Measurements from ENCODE around the gene SAP30L.

The SAP30L gene

GRCh38 chr5:154437281-154437965 is 8.4 kb upstream of the SAP30L start:
- H3K9me3 ChIP-seq (ENCODE audit: insufficient read depth, low read length) = no peaks in the 10 kb centered on the region; the same call in 1 of the 2 replicates
- H3K4me1 ChIP-seq (ENCODE audit: insufficient read depth, insufficient read length) = no peaks in the 10 kb centered on the region
- no peak overlapping the region for H3K4me3 ChIP-seq (ENCODE audit: insufficient read length, low read depth)
- no peaks in the 10 kb centered on the region for H3K27me3 ChIP-seq (ENCODE audit: insufficient read depth, insufficient read length)
- TF ChIP-seq ZNF274 (IDR thresholded peaks at IDR 0.05; ENCODE audit: low read depth, low read length) = no peak
- TF ChIP-seq YY1 (IDR thresholded peaks at IDR 0.05; ENCODE audit: insufficient read depth, insufficient read length) = no peak
- no peak for TF ChIP-seq SUZ12 (IDR thresholded peaks at IDR 0.05; ENCODE audit: extremely low read depth, insufficient read depth, insufficient read length)
- H3K9ac ChIP-seq (ENCODE audit: insufficient read length, low read depth) = no peak overlapping the region
- DNase-seq (ENCODE audit: low read depth, low spot score) = no peak
- H3K36me3 ChIP-seq (ENCODE audit: insufficient read depth, insufficient read length, low read length) = peaks cover 37% of the 10 kb centered on the region

DNA sequence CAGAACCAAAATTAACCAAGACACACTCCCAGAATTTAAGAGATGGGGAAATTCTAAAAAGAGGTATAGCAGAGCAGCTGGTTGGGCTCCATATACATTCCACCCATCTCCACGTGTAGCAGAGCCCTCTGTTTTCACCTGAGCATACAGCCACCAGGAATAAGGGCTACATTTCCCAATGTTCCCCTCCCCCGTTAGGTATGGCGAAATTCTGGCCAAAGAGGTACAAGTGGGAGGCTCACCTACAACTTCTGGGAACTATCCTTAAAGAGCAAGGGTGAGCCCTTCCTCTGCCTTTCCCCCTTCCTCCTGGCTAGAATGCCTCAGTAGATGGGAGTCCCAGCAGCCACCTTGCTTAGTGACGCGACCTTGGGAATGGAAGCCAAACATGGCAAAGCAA is 5.3 kb upstream of the SAP30L start:
- H3K36me3 ChIP-seq (ENCODE audit: insufficient read depth, insufficient read length, low read length) = peaks cover 43% of the 10 kb centered on the region
- TF ChIP-seq YY1 (IDR thresholded peaks at IDR 0.05; ENCODE audit: insufficient read depth, insufficient read length) (no peak), ZNF274 (IDR thresholded peaks at IDR 0.05; ENCODE audit: low read depth, low read length) (no peak), SUZ12 (IDR thresholded peaks at IDR 0.05; ENCODE audit: extremely low read depth, insufficient read depth, insufficient read length) (no peak)
- DNase-seq (ENCODE audit: low read depth, low spot score) = no peak

DNA sequence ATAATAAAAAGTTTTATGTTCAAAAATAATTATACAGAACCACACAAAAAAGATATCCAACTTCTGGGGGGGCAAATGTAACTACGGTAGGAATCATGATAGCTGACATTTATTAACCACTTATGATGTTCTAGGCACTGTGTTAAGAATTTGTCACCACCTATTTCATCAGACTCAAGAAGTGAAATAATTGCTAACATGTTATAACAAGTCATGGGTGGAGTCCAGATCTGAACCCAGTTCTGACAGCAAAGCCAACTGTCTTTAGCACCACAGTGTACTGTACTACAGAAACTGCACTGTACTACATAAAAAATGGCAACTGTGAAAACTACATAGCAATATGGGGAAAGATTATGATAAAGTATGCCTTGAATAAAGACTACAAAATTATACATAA is 3.0 kb upstream of the SAP30L start:
- H3K4me3 ChIP-seq (ENCODE audit: insufficient read length, low read depth) = no peak overlapping the region
- no peak for DNase-seq (ENCODE audit: low read depth, low spot score)
- H3K36me3 ChIP-seq (ENCODE audit: insufficient read depth, insufficient read length, low read length) = peaks cover 31% of the 10 kb centered on the region
- H3K4me1 ChIP-seq (ENCODE audit: insufficient read depth, insufficient read length) = no peaks in the 10 kb centered on the region
- H3K9ac ChIP-seq (ENCODE audit: insufficient read length, low read depth) = no peak overlapping the region
- peaks cover 11% of the 10 kb centered on the region for H3K27me3 ChIP-seq (ENCODE audit: insufficient read depth, insufficient read length)
- H3K9me3 ChIP-seq (ENCODE audit: insufficient read depth, low read length) = no peaks in the 10 kb centered on the region
- TF ChIP-seq YY1 (IDR thresholded peaks at IDR 0.05; ENCODE audit: insufficient read depth, insufficient read length) (no peak), SUZ12 (IDR thresholded peaks at IDR 0.05; ENCODE audit: extremely low read depth, insufficient read depth, insufficient read length) (no peak), ZNF274 (IDR thresholded peaks at IDR 0.05; ENCODE audit: low read depth, low read length) (no peak)

More for the DNA sequence above, 5.3 kb upstream of the SAP30L start:
- peaks cover 11% of the 10 kb centered on the region for H3K27me3 ChIP-seq (ENCODE audit: insufficient read depth, insufficient read length)
- no peaks in the 10 kb centered on the region; the same call in 1 of the 2 replicates for H3K9me3 ChIP-seq (ENCODE audit: insufficient read depth, low read length)
- no peaks in the 10 kb centered on the region for H3K4me1 ChIP-seq (ENCODE audit: insufficient read depth, insufficient read length)
- no peak overlapping the region for H3K9ac ChIP-seq (ENCODE audit: insufficient read length, low read depth)
- H3K4me3 ChIP-seq (ENCODE audit: insufficient read length, low read depth) = no peak overlapping the region

- Histone ChIP-seq H3K27me3 (ENCODE audit: insufficient read depth, insufficient read length) (peaks cover 11% of the 10 kb centered on the region), H3K9ac (ENCODE audit: insufficient read length, low read depth) (peak overlapping the region; percentile 78), H3K4me1 (ENCODE audit: insufficient read depth, insufficient read length) (no peaks in the 10 kb centered on the region), H3K4me3 (ENCODE audit: insufficient read length, low read depth) (peak overlapping the region; percentile 79), H3K36me3 (ENCODE audit: insufficient read depth, insufficient read length, low read length) (peaks cover 35% of the 10 kb centered on the region), H3K9me3 (ENCODE audit: insufficient read depth, low read length) (no peaks in the 10 kb centered on the region)
- no peak for DNase-seq (ENCODE audit: low read depth, low spot score)
- no peak for TF ChIP-seq SUZ12 (IDR thresholded peaks at IDR 0.05; ENCODE audit: extremely low read depth, insufficient read depth, insufficient read length)
- TF ChIP-seq YY1 (IDR thresholded peaks at IDR 0.05; ENCODE audit: insufficient read depth, insufficient read length) = no peak
- TF ChIP-seq ZNF274 (IDR thresholded peaks at IDR 0.05; ENCODE audit: low read depth, low read length) = no peak
Observed at GRCh38 chr5:154444556-154445421, 1.0 kb upstream of the SAP30L start.

GRCh38 chr5:154446195-154447088 is 645 bp downstream of the SAP30L start:
- H3K36me3 ChIP-seq (ENCODE audit: insufficient read depth, insufficient read length, low read length) = peaks cover 35% of the 10 kb centered on the region
- H3K27me3 ChIP-seq (ENCODE audit: insufficient read depth, insufficient read length) = peaks cover 11% of the 10 kb centered on the region
- TF ChIP-seq SUZ12 (IDR thresholded peaks at IDR 0.05; ENCODE audit: extremely low read depth, insufficient read depth, insufficient read length) (no peak), YY1 (IDR thresholded peaks at IDR 0.05; ENCODE audit: insufficient read depth, insufficient read length) (no peak), ZNF274 (IDR thresholded peaks at IDR 0.05; ENCODE audit: low read depth, low read length) (no peak)
- DNase-seq (ENCODE audit: low read depth, low spot score) = no peak
- H3K9ac ChIP-seq (ENCODE audit: insufficient read length, low read depth) = peak overlapping the region; percentile 72
- peak overlapping the region; percentile 79 for H3K4me3 ChIP-seq (ENCODE audit: insufficient read length, low read depth)
- H3K9me3 ChIP-seq (ENCODE audit: insufficient read depth, low read length) = no peaks in the 10 kb centered on the region
- no peaks in the 10 kb centered on the region for H3K4me1 ChIP-seq (ENCODE audit: insufficient read depth, insufficient read length)

DNA sequence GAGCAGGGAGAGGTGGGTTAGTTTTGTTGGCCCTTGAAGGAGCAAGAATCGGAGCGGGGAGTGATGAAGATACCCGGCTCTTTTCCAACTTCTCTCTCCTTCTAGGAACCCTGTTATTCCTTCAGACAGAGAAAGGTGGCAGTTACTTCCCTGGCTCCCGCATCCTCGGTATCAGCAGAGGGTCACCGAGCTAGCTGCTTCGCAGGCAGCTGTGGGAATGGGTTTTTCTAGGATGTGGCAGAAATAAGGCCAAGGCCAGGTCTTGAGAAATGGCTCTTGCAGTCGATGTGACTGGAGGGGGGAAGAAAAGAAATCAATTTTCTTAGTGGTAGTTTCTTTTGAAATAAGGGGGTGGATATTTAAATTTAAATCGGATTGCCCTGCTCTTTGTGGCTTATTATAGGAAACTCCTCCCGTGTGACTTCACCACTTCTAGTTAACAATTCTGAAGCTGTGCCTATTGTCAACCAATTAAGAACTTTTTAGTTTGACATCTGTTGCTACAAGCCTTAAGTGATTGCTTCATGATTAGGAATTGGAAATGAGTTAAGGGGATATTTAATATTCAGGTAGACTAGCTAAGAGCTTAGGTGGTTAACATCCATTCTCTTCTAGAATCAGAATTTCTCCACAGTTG is 1.4 kb downstream of the SAP30L start:
- DNase-seq (ENCODE audit: low read depth, low spot score) = no peak
- peaks cover 35% of the 10 kb centered on the region for H3K36me3 ChIP-seq (ENCODE audit: insufficient read depth, insufficient read length, low read length)
- H3K9me3 ChIP-seq (ENCODE audit: insufficient read depth, low read length) = no peaks in the 10 kb centered on the region
- peaks cover 11% of the 10 kb centered on the region for H3K27me3 ChIP-seq (ENCODE audit: insufficient read depth, insufficient read length)
- no peaks in the 10 kb centered on the region for H3K4me1 ChIP-seq (ENCODE audit: insufficient read depth, insufficient read length)
- peak overlapping the region; percentile 79 for H3K4me3 ChIP-seq (ENCODE audit: insufficient read length, low read depth)
- peak overlapping the region; percentile 72 for H3K9ac ChIP-seq (ENCODE audit: insufficient read length, low read depth)
- no peak for TF ChIP-seq ZNF274 (IDR thresholded peaks at IDR 0.05; ENCODE audit: low read depth, low read length)
- no peak for TF ChIP-seq YY1 (IDR thresholded peaks at IDR 0.05; ENCODE audit: insufficient read depth, insufficient read length)
- no peak for TF ChIP-seq SUZ12 (IDR thresholded peaks at IDR 0.05; ENCODE audit: extremely low read depth, insufficient read depth, insufficient read length)

Measured in NT2/D1 (cell line).